Gastrocnemius medialis (tissue), 4 donors: ENCODE results near the gene LZTS2. TPM values are rescaled to one million over a fixed set of nuclear protein-coding genes. Genes with fewer than 3 reads are reported as not detected.
A peak's percentile ranks its signal among the peaks of the same experiment; 100 is the strongest.

Experiments used
- ATAC-seq, 2 donors: fragments of 150-250 bp; one replicate each; pipeline ENCODE4 v1.9.1; 2016
- DNase-seq, 2 donors: peaks; one replicate each; pipeline ENCODE4 v3.0.0-alpha.2; 2019
- H3K27ac ChIP-seq, 4 donors: fragments of 200-600 bp; sonication (generic); 1 replicate in 1 of 4; 2 replicates in 3 of 4; pipeline ENCODE4 v1.5.1; 2016 to 2018; ENCODE audit warnings: mild to moderate bottlenecking in 2 of 4, moderate library complexity in 1 of 4
- H3K27me3 ChIP-seq, 3 donors: fragments of 200-600 bp; sonication (generic) in 2 of 3; 1 replicate in 1 of 3; 2 replicates in 2 of 3; pipeline versions ENCODE4 v1.5.1 to v1.6.0; 2016 to 2019; ENCODE audit warnings: mild to moderate bottlenecking in 1 of 3, moderate library complexity in 1 of 3
- H3K36me3 ChIP-seq, 2 donors: fragments of 200-600 bp; sonication (generic) in 1 of 2; one replicate each; pipeline ENCODE4 v1.5.1; 2017 to 2018
- H3K4me1 ChIP-seq, 2 donors: fragments of 200-600 bp; sonication (generic) in 1 of 2; one replicate each; pipeline ENCODE4 v1.5.1; 2016 to 2017; ENCODE audit warnings: mild to moderate bottlenecking in 2 of 2
- H3K4me3 ChIP-seq, 4 donors: fragments of 200-600 bp; sonication (generic) in 3 of 4; 1 replicate in 1 of 4; 2 replicates in 3 of 4; pipeline ENCODE4 v1.5.1; 2016 to 2019; ENCODE audit warnings: mild to moderate bottlenecking in 2 of 4
- H3K9me3 ChIP-seq, 3 donors: fragments of 200-600 bp; sonication (generic) in 2 of 3; 1 replicate in 1 of 3; 2 replicates in 2 of 3; pipeline ENCODE4 v1.5.1; 2016 to 2019
- POLR2A ChIP-seq, 2 donors: fragments of 450-650 bp; IDR thresholded peaks; one replicate each; pipeline ENCODE4 v1.6.1; 2017; ENCODE audit warnings: antibody characterized with exemption in 2 of 2, mild to moderate bottlenecking in 2 of 2, moderate library complexity in 2 of 2
- in situ Hi-C, 4 donors: fragments of 200-750 bp; cut with MboI; loops; one replicate each; pipeline versions ENCODE4 v1.15.0 to v1.8.0; 2017; ENCODE audit warnings: low sequenced_read_pairs in 4 of 4
- intact Hi-C: fragments of 100-400 bp; cut with DNase I; formaldehyde crosslinking; loops from one replicate; pipeline ENCODE4 v1.15.1; 2023; ENCODE audit warnings: low total_unique reads
- total RNA-seq, 4 donors: library from RNA; depleted of rRNA; stranded (reverse); fragments of >200 nt; gene quantifications; one replicate each; pipeline versions ENCODE4 v1.1.0 to v1.2.3, GENCODE V29; 2016
- TF ChIP-seq, protein P1 (sequence below), 5 experiments: fragments of 450-650 bp in 3 of 5; fragments of 200-600 bp in 2 of 5; sonication (generic) in 2 of 5; IDR thresholded peaks in 4 of 5; conservative IDR thresholded peaks in 1 of 5; 1 replicate in 4 of 5; 2 replicates in 1 of 5; pipeline ENCODE4 v1.5.1; 2016 to 2019; ENCODE audit warnings: antibody characterized with exemption in 5 of 5, mild to moderate bottlenecking in 3 of 5, moderate library complexity in 3 of 5

Gene LZTS2
- total RNA-seq, 4 donors from 2014 or later = 22.5 to 44.7 (median 26.7) TPM

DNA sequence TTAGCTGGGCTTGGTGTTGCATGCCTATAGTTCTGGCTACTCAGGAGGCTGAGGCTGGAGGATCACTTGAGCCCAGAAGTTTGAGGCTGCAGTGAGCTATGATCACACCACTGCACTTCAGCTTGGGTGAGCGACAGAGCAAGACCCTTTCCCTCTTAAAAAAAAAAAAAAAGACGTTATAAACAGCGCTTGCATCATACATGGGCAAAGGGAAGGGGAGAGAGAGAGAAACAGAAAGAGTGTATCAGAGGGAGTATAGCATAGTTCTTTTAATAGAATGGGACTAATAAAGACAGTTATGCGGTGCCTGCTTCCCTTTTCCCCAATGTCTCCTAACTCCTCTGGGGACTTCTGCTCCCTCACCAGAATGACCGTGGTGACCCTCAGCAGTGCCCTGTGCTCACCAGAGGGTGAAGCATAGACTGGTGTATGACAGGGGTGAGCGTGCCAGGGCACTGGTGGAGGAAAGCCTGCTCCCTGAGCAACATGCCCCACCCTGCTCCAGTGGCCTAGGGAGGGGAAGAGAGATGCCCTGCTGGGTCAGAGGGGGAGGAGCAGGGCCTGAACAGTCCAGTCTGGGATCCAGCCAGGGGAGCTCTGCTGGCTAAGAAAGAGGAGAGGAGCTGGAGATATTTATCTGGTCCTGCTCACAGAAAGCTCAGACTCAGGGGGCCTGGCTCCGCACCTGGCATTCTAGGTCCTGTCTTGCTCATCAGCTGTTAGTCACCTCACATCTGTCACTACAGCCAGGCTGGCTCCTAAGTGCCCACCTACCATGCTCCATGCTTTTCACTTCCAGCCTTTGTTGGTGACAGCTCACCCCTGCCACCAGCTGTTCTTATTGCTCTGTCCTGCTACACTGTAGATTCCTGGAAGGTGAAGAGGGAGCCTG, 29.1 kb downstream of the LZTS2 start:
- no peaks in the 10 kb centered on the region for H3K36me3 ChIP-seq
- H3K9me3 ChIP-seq = no peaks in the 10 kb centered on the region
- DNase-seq (no peak), ATAC-seq (no peak)
- H3K27me3 ChIP-seq = no peaks in the 10 kb centered on the region
- H3K27ac ChIP-seq = no peak overlapping the region
- no peak for TF ChIP-seq POLR2A (IDR thresholded peaks at IDR 0.05)
- TF ChIP-seq, protein P1, sequence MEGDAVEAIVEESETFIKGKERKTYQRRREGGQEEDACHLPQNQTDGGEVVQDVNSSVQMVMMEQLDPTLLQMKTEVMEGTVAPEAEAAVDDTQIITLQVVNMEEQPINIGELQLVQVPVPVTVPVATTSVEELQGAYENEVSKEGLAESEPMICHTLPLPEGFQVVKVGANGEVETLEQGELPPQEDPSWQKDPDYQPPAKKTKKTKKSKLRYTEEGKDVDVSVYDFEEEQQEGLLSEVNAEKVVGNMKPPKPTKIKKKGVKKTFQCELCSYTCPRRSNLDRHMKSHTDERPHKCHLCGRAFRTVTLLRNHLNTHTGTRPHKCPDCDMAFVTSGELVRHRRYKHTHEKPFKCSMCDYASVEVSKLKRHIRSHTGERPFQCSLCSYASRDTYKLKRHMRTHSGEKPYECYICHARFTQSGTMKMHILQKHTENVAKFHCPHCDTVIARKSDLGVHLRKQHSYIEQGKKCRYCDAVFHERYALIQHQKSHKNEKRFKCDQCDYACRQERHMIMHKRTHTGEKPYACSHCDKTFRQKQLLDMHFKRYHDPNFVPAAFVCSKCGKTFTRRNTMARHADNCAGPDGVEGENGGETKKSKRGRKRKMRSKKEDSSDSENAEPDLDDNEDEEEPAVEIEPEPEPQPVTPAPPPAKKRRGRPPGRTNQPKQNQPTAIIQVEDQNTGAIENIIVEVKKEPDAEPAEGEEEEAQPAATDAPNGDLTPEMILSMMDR (IDR thresholded peaks at IDR 0.05 in 4 of 5, conservative IDR thresholded peaks at IDR 0.05 in 1 of 5) = no peak
- H3K4me3 ChIP-seq = no peak overlapping the region
- H3K4me1 ChIP-seq = peaks cover 7 to 16% of the 10 kb centered on the region in 2 donors
- intact Hi-C loops = no loop called here
- in situ Hi-C loops = no loop called here

DNA sequence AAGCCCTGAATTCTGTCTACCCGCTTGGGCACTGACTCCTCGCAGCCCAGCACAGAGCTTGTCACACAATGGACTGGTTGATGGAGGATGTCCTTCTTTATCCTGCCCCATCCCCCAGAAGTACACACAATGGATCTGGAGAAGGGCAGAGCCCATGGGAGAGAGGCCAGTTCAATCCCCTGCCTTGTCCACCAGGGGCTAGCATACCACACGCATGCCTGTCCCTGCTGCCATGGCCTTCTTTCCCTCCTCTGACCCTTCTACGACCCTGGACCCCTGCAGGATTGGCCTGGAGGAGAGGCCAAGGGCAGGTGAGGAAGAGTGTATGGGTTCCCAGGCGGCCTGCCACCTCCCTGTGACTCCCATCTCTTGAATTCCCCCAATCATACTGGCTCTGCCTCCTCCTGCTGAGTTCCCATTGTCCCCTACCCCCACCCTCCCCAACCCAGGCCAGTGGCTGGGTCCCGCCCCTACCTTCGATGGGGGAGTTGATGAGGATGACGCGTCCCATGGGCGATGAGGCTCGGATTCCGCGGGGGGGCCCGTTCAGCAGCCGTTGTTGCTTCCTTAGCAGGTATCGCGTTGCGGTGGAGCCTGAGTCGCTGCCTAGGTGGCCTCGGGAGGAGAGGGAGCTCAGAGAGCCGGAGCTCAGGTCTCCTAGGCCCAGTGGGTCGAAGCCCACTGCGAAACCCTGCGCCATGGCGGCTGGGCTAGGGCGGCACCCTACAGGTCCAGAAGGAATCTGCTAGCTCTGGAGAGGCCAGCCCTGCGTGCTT, 30.1 kb downstream of the LZTS2 start:
- ATAC-seq = no peak
- TF ChIP-seq, protein P1 (IDR thresholded peaks at IDR 0.05 in 4 of 5, conservative IDR thresholded peaks at IDR 0.05 in 1 of 5) = no peak
- no peak for TF ChIP-seq POLR2A (IDR thresholded peaks at IDR 0.05)
- intact Hi-C loops (loop anchor here (5.0 kb wide), 1 partner anchor 38 kb away; no protein-coding TSS in a partner anchor), in situ Hi-C loops (no loop called here)
- DNase-seq = no peak
- H3K27ac ChIP-seq = no peak overlapping the region
- no peaks in the 10 kb centered on the region for H3K9me3 ChIP-seq
- no peaks in the 10 kb centered on the region for H3K27me3 ChIP-seq
- peaks cover 7 to 16% of the 10 kb centered on the region in 2 donors for H3K4me1 ChIP-seq
- no peaks in the 10 kb centered on the region for H3K36me3 ChIP-seq
- no peak overlapping the region for H3K4me3 ChIP-seq

DNA sequence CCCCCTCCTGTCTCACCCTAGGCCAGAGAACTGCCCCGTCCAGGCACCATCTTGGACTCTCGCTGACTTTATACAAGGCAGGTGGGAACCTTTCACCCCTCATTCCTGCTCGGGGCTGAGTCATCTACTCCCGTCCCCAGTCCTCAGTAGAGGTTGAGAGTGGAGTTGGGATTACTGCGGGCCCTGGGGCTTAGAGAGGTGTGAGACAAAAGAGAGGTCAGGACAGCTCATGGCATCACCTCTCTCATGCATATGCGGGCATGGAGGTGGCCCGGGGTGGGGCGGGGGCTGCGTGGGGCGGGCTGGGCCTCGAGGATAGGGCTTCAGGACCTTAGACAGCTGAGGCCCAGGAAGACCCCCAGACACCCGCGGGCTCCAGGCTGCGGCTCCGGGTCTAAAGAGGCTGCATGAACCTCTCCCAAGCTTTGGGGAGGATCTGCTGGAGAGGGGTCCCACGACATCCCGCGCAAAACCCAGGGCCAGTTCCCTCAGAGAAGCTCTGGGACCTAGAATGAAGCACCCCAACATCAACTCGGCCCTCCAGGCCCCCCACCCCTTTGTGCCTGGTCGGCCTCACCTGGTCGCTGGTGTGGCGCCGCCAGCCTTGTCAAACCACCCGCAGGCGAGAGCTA, 31.0 kb downstream of the LZTS2 start:
- in situ Hi-C loops (no loop called here), intact Hi-C loops (loop anchor here (5.0 kb wide), 1 partner anchor 37 kb away; no protein-coding TSS in a partner anchor)
- ATAC-seq (no peak), DNase-seq (no peak)
- Histone ChIP-seq H3K4me1 (peaks cover 7 to 16% of the 10 kb centered on the region in 2 donors), H3K36me3 (no peaks in the 10 kb centered on the region), H3K27me3 (no peaks in the 10 kb centered on the region), H3K27ac (peak overlapping the region in 2 of 4 donors; percentile 87 to 91), H3K9me3 (no peaks in the 10 kb centered on the region), H3K4me3 (peak overlapping the region; percentile 52 to 92 (median 81))
- no peak for TF ChIP-seq POLR2A (IDR thresholded peaks at IDR 0.05)
- TF ChIP-seq, protein P1 (IDR thresholded peaks at IDR 0.05 in 4 of 5, conservative IDR thresholded peaks at IDR 0.05 in 1 of 5) = no peak

DNA sequence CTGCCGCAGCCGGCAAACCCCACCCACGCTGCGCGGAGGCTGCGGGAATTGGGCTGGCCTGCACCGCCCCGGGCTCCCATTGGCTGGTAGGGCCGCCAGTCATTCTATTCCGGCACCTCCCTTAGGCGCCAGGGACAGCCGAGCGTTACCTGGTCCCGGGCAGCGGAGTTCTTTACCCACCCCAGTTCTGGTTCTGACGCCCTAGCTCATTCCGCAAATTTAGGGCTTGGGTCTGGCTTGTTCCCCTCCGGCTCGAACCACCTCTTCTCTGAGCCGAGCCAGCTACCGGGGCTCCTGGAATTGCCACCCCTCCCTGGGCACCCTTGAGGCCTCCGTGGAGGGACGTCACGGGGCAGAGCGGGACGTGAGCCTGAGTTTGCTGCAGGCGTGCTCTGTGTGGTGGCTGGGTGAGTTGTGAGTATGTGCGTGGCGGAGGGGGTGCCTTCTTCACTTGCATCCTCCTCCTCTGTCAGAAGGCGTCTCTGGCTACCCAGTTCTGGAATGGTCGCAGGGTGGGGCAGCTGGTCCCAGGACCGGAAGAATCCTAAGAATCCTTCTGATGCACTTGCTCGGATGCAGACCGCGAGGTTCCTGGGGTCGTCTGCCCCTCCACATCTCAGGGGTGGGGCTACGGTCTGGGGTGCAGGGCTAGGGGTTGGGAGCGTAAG, 31.7 kb downstream of the LZTS2 start, which contains the start of the genes PDZD7 and SFXN3:
TSS of gene PDZD7 (minus strand) at position 2 of the 668 bp plus-strand sequence. CDS start 910 bp downstream, outside the sequence.
TSS of gene SFXN3 (plus strand) at position 107 of the 668 bp plus-strand sequence. CDS start 3,461 bp downstream, outside the sequence.
- TF ChIP-seq, protein P1 (IDR thresholded peaks at IDR 0.05 in 4 of 5, conservative IDR thresholded peaks at IDR 0.05 in 1 of 5) = no peak
- TF ChIP-seq POLR2A (IDR thresholded peaks at IDR 0.05) = peak; percentile 48 to 66
- ATAC-seq = peak; percentile 86 to 91
- peak within 1 kb of the TSS; percentile 84 to 91 (median 88) for H3K27ac ChIP-seq
- H3K27me3 ChIP-seq = no peaks in the 10 kb centered on the region
- peaks cover 0 to 4% of the 10 kb centered on the region in 2 donors for H3K36me3 ChIP-seq
- peaks cover 7 to 16% of the 10 kb centered on the region in 2 donors for H3K4me1 ChIP-seq
- intact Hi-C loops (loop anchor here (5.0 kb wide), 1 partner anchor 36 kb away; no protein-coding TSS in a partner anchor), in situ Hi-C loops (no loop called here)
- peak within 1 kb of the TSS; percentile 52 to 92 (median 81) for H3K4me3 ChIP-seq
- peak; percentile 93 to 94 for DNase-seq
- no peaks in the 10 kb centered on the region for H3K9me3 ChIP-seq
